ENCODE results near the gene PMF1. TPM values are rescaled to one million over a fixed set of nuclear protein-coding genes. Genes with fewer than 3 reads are reported as not detected.

PMF1 gene
- total and polyA plus RNA-seq, 2 donors (not counting 3 experiments of a cell fraction or from before 2014, with no cell fraction given) = 58.4 to 134 TPM

DNA sequence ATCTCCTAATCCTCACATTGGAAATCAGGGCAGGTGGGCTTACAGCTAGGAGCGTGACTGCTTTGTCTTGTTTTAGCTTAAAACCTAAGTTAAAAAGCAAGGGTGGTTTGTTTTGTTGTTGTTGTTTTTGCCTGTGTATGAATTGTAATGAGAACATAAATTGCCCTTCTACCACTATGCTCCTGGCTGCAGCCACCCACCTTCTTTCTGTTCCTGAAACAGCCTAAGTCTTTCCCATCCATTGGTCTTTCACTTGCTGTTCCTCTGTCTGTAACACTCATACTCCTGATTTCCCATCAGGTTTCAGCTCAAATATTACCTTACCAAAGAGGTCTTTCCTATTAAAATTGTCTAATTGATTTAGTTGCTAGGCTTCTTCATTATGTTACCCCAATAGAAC is 70.7 kb downstream of the PMF1 start:
- Histone ChIP-seq H2AFZ (ENCODE audit: low read depth, low read length) (peak overlapping the region; percentile 85), H4K20me1 (replicated peaks; ENCODE audit: control insufficient read depth, extremely low read depth, insufficient read depth, low read length) (peaks cover 2% of the 10 kb centered on the region), H3K36me3 (ENCODE audit: control insufficient read depth in 2 of 2, extremely low read depth in 1 of 2, insufficient read depth in 2 of 2, low read length in 2 of 2) (peaks cover 3 to 4% of the 10 kb centered on the region in 2 experiments), H3K4me1 (ENCODE audit: control insufficient read depth, extremely low read depth, insufficient read depth, low read length) (peaks cover 14% of the 10 kb centered on the region), H3K27me3 (ENCODE audit: control insufficient read depth in 2 of 2, insufficient read depth in 2 of 2, low read length in 2 of 2) (no peaks in the 10 kb centered on the region), H3K4me2 (ENCODE audit: insufficient read depth, low read length) (peak overlapping the region; percentile 84), H3K9me1 (replicated peaks; ENCODE audit: control insufficient read depth, extremely low read depth, insufficient read depth, low read length) (no peaks in the 10 kb centered on the region), H3K27ac (ENCODE audit: insufficient read depth, low read depth, low read length) (peak overlapping the region; percentile 69), H3K4me3 (replicated peaks in 1 of 3; ENCODE audit: insufficient read depth in 1 of 3, low read depth in 1 of 3, low read length in 3 of 3) (peak overlapping the region; percentile 65 to 95 (median 90)), H3K9me3 (replicated peaks; ENCODE audit: control insufficient read depth, insufficient read depth, low read length) (no peaks in the 10 kb centered on the region), H3K9ac (replicated peaks; ENCODE audit: extremely low read depth, insufficient read depth, low read length) (peak overlapping the region; percentile 93), H3K79me2 (ENCODE audit: control insufficient read depth, insufficient read depth, low read length) (peaks cover 40% of the 10 kb centered on the region)
- POLR2A ChIA-PET = interaction anchor here (0.5 to 1.3 kb wide), 3 partner anchors 10 to 34 kb away, joined by 3 to 4 read pairs (median 3); partner anchors contain the start of gene GLMP
- FAIRE-seq (no peak), DNase-seq (ENCODE audit: low read depth, low spot score) (no peak)
- no TSS peak for BruUV-seq (replicated peaks)
- dilution Hi-C loops (cut with MboI; ENCODE audit: extremely low pct_ligation_motif_present, low sequenced_read_pairs) = no loop called here
- intact Hi-C loops (cut with micrococcal nuclease) = loop anchor here (1.0 kb wide), 1 partner anchor 8 kb away; no protein-coding TSS in a partner anchor
- TF ChIP-seq JUN (IDR thresholded peaks at IDR 0.05; ENCODE audit: borderline replicate concordance, insufficient read depth, insufficient read length, low read depth) (no peak), POLR2A (IDR thresholded peaks at IDR 0.05; ENCODE audit: low read depth, low read length) (no peak)
- CTCF ChIA-PET = interaction anchor here (0.8 to 3.2 kb wide), 7 partner anchors 11 to 187 kb away, joined by 3 to 10 read pairs (median 5); partner anchors contain the start of gene GLMP

DNA sequence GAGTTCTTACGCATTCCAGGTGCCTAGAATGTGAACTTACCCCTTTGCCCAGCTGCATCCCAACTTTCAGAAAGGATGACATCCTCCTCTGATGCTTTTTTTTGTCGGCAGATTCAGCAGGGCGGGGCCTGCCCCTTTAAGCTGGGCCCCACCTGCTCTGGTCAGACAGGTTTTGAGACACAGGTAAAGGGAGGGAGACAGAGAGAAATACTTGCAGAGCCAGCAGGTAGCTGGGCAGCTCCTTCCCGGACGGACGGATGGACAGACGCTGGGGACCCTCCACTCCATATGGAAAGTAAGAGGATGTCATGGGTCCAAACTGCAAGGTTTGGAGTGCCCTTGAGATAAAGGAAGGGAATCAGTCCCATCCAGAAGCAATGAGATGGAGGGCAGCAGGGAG is 71.3 kb downstream of the PMF1 start, which contains the start of gene TMEM79:
Gene TMEM79 (plus strand): TSS at position 214 of the 400 bp plus-strand sequence. CDS start 902 bp downstream, outside the sequence.
- dilution Hi-C loops (cut with MboI; ENCODE audit: extremely low pct_ligation_motif_present, low sequenced_read_pairs) (no loop called here), intact Hi-C loops (cut with micrococcal nuclease) (no loop called here)
- Histone ChIP-seq H3K4me2 (ENCODE audit: insufficient read depth, low read length) (peak within 1 kb of the TSS; percentile 84), H3K79me2 (ENCODE audit: control insufficient read depth, insufficient read depth, low read length) (peaks cover 34% of the 10 kb centered on the region), H3K9ac (replicated peaks; ENCODE audit: extremely low read depth, insufficient read depth, low read length) (peak within 1 kb of the TSS; percentile 93), H3K4me3 (replicated peaks in 1 of 3; ENCODE audit: insufficient read depth in 1 of 3, low read depth in 1 of 3, low read length in 3 of 3) (peak within 1 kb of the TSS; percentile 65 to 95 (median 90)), H2AFZ (ENCODE audit: low read depth, low read length) (peak within 1 kb of the TSS; percentile 85), H3K27me3 (ENCODE audit: control insufficient read depth in 2 of 2, insufficient read depth in 2 of 2, low read length in 2 of 2) (no peaks in the 10 kb centered on the region), H4K20me1 (replicated peaks; ENCODE audit: control insufficient read depth, extremely low read depth, insufficient read depth, low read length) (peaks cover 2% of the 10 kb centered on the region), H3K36me3 (ENCODE audit: control insufficient read depth in 2 of 2, extremely low read depth in 1 of 2, insufficient read depth in 2 of 2, low read length in 2 of 2) (no peaks in the 10 kb centered on the region), H3K9me3 (replicated peaks; ENCODE audit: control insufficient read depth, insufficient read depth, low read length) (no peaks in the 10 kb centered on the region), H3K4me1 (ENCODE audit: control insufficient read depth, extremely low read depth, insufficient read depth, low read length) (peaks cover 14% of the 10 kb centered on the region), H3K9me1 (replicated peaks; ENCODE audit: control insufficient read depth, extremely low read depth, insufficient read depth, low read length) (no peaks in the 10 kb centered on the region), H3K27ac (ENCODE audit: insufficient read depth, low read depth, low read length) (peak within 1 kb of the TSS; percentile 69)
- BruUV-seq (replicated peaks) = no TSS peak
- DNase-seq (ENCODE audit: low read depth, low spot score) = no peak
- POLR2A ChIA-PET = interaction anchor here (1.3 kb wide), 1 partner anchor 11 kb away, joined by 3 read pairs; the partner anchor contains the start of gene GLMP
- TF ChIP-seq POLR2A (IDR thresholded peaks at IDR 0.05; ENCODE audit: low read depth, low read length) (no peak), MYC (IDR thresholded peaks at IDR 0.05; ENCODE audit: low read depth, low read length) (no peak), JUN (IDR thresholded peaks at IDR 0.05; ENCODE audit: borderline replicate concordance, insufficient read depth, insufficient read length, low read depth) (no peak), EZH2 (IDR thresholded peaks at IDR 0.05; ENCODE audit: borderline replicate concordance, low read depth, low read length, severe bottlenecking) (no peak), GATA2 (IDR thresholded peaks at IDR 0.05; ENCODE audit: insufficient read depth, insufficient read length, low read depth, low read length) (no peak), POLR2AphosphoS5 (IDR thresholded peaks at IDR 0.05; ENCODE audit: insufficient read depth, low read depth, low read length) (no peak), FOS (IDR thresholded peaks at IDR 0.05; ENCODE audit: borderline replicate concordance, insufficient read depth, low read length) (no peak)
- TF ChIP-seq, protein P1, sequence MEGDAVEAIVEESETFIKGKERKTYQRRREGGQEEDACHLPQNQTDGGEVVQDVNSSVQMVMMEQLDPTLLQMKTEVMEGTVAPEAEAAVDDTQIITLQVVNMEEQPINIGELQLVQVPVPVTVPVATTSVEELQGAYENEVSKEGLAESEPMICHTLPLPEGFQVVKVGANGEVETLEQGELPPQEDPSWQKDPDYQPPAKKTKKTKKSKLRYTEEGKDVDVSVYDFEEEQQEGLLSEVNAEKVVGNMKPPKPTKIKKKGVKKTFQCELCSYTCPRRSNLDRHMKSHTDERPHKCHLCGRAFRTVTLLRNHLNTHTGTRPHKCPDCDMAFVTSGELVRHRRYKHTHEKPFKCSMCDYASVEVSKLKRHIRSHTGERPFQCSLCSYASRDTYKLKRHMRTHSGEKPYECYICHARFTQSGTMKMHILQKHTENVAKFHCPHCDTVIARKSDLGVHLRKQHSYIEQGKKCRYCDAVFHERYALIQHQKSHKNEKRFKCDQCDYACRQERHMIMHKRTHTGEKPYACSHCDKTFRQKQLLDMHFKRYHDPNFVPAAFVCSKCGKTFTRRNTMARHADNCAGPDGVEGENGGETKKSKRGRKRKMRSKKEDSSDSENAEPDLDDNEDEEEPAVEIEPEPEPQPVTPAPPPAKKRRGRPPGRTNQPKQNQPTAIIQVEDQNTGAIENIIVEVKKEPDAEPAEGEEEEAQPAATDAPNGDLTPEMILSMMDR (IDR thresholded peaks at IDR 0.05; ENCODE audit: extremely low read depth in 1 of 2, insufficient read depth in 1 of 2, low read depth in 1 of 2, low read length in 2 of 2) = no peak
- TF ChIP-seq, protein P2, sequence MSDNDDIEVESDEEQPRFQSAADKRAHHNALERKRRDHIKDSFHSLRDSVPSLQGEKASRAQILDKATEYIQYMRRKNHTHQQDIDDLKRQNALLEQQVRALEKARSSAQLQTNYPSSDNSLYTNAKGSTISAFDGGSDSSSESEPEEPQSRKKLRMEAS (IDR thresholded peaks at IDR 0.05; ENCODE audit: insufficient read depth, insufficient read length) = no peak
- CTCF ChIA-PET = interaction anchor here (2.1 to 3.2 kb wide), 2 partner anchors 12 to 36 kb away, joined by 6 to 10 read pairs; no protein-coding TSS in a partner anchor
- no peak for FAIRE-seq

Measured in endothelial cell of umbilical vein (primary cell).